OCI-M2 (cell line): ENCODE measurements around the gene MOGAT1.
"Not testable (repeated sequence)": the region's sequence is repeated elsewhere in the genome, so short reads cannot be mapped to it uniquely, and the experiment has no call there.

Source experiments
- DNase-seq: peaks from one replicate; lab custom pipeline; 2025; ENCODE audit not compliant: unreplicated experiment; lab: John Stamatoyannopoulos, UW

MOGAT1 gene

GRCh38 chr2:222669353-222669752 lies 2.1 kb upstream of the MOGAT1 start:
- no peak for DNase-seq

- DNase-seq: no peak
Measured at GRCh38 chr2:222670191-222671038, 1.0 kb upstream of the MOGAT1 start.

DNA sequence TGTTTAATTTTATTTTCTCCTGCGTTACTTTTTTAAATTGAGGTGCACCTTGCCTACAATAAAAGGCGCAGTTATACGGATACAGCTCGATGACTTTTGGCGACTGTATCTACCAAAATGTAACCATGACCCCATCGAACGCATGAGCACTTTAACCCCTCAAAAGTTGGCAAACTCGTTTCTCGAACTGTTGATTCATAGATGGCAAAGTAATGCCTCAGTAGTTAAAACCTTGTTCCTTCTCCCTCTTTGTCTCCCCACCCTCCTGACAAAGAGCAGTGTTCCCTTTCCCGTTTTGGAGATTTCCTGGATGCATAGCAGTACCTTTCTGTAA lies 577 bp downstream of the MOGAT1 start:
- DNase-seq: no peak

GRCh38 chr2:222673273-222673672 lies 1.8 kb downstream of the MOGAT1 start:
- no peak for DNase-seq

GRCh38 chr2:222673883-222674282 lies 2.4 kb downstream of the MOGAT1 start:
- DNase-seq: no peak

GRCh38 chr2:222677981-222678380 lies 6.5 kb downstream of the MOGAT1 start:
- DNase-seq: no peak

DNA sequence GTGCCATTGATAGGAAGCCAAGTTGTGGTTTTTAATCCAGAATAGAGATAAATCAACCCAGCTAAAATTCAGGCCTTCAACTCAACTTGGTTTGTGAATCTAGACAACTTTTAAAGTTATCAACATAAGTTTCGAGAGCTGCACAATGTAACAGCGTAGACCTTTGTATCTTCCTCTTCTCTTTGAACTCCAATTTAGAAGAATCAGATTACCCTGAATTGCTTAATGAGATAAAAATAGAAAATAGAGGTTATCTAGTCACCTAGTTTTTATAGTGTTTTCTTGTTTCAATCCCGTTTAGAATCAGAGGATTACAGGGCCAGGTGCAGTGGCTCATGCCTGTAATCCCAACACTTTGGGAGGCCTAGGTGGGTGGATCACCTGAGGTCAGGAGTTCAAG lies 12.3 kb downstream of the MOGAT1 start:
- no peak for DNase-seq

DNA sequence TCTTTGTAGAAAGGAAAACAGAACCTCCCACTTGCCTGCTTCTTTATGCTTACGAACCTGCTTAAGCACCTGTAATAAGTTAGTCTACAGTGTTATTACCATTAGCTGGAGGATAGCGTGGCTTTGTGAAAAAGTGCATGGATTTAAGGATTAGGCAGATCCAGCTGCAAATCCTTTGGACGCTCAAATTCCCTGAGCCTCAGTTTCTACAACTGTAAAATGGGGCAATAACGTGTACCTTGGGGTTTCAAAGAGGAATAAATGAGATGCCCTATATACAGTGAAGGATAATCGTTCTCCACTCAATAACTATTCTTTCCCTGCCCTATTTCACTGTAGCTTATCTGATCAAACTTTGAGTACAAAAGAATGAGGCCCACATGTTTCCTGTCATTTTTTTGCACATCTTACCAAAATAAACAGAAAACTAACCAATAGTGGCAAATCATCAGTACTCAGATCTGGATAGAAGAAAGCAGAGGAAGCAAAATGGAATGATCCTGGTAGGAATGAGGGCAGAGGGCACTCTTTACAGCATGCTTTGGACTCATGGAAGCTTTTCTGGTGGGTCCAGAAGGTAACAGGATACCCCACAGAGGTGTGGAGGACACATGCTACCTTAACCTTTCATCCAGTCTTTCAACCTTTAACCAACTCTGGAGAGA lies 14.8 kb downstream of the MOGAT1 start:
- no peak for DNase-seq

GRCh38 chr2:222688917-222689316 lies 17.5 kb downstream of the MOGAT1 start:
- no peak for DNase-seq

DNA sequence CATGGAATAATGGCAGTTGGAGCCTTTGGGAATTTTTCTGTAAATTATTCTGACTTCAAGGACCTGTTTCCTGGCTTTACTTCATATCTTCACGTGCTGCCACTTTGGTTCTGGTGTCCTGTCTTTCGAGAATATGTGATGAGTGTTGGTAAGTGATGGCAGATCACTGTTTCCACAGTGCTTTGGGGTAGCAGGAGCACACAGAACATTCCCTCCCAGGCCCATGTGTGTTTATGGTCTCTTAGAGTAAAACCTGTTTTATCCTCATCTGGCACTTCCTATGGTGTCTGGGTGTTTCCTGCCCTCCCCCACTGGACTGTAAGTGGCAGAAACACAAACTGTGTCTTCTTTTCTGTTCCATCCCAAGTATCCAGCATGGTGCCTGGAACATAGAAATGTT lies 17.9 kb downstream of the MOGAT1 start:
- no peak for DNase-seq

DNA sequence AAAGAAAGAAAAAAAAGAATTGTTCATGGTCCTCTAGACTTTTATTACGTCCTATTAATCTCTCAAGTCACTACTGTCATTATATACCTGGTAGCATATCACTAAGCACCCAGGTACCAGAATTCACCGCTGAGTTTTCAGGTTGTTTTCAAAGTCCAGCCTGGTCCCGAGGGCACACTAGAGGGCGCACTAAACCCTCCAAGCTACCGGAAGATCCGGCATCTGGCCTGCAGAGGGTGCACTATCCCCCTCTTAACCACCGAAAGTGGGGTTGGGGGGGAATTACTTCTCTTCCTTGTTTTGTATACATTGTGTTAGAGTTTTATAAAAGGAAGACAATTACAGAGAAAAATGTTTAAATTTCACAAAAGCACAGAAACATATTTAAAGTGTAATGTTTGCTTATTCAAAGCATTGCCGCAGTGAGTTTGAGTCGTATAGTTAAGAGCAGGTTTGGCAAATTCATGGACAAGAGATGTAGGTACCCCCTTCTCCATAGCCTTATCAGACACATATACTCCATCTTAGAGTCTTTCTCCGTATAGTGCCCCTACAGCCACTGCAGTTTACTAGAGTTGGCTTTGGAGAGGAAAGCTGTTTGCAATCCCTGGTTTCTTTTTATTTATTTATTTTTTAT lies 19.2 kb downstream of the MOGAT1 start:
- no peak for DNase-seq

GRCh38 chr2:222693413-222693812 lies 22.0 kb downstream of the MOGAT1 start:
- DNase-seq: not testable (repeated sequence)

- DNase-seq: no peak
Measured at GRCh38 chr2:222693837-222694236, 22.4 kb downstream of the MOGAT1 start.

GRCh38 chr2:222698276-222698675 lies 26.8 kb downstream of the MOGAT1 start:
- no peak for DNase-seq

DNA sequence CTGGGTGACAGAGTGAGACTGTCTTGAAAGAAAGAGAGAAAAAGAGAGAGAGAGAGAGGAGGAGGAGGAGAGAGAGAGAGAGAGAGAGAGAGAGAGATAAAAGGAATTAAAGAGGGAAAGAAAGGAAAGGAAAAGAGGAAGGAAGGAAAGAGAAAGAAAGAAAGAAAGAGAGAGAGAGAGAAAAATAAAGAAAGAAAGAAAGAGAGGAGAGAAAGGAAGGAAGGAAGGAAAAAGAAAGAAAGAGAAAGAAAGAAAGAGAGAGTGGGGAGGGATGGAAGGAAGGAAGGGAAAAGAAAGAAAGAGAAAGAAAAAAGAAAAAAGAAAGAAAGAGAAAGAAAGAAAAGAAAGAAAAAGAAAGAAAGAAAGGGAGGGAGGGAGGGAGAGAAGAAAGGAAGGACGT lies 29.8 kb downstream of the MOGAT1 start:
- no peak for DNase-seq

DNA sequence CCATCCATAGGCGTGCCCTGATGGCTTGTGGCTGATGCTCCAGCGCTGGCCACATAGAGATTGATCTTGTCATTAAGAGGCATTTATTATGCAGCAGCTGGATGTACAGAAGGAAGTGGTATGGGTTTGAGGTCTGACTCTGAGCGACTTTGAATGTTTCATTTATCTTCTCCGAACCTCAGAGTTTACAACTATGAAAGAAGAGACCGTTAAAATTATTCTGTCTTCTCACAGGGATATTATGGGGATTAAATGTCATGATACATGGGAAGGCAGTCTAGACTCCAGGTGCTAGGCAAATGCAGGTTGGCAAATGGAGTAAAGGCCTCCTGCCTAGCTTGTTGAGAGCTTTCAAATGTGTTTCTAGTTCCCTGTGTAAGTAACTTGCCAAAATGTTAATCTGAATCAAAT lies 30.3 kb downstream of the MOGAT1 start:
- DNase-seq: no peak

DNA sequence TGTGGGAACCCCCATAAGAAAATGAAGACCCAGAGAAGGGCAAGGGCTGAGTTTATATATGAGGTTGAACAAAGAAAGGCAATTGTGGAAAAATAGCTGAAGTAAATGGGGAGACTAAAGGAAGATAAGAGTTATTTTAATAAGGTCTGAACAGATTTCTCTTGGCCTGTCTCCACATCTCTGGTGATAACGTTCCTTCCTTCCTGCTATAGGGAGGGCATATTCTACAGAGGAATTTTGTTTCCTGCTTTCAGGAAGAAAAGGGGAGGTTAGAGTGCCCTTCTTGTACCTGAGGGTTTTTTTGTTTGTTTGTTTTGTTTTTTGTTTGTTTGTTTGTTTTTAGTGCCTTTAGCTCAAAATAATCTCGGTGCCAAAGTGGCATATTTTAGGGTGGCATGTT lies 31.6 kb downstream of the MOGAT1 start:
- DNase-seq: no peak

DNA sequence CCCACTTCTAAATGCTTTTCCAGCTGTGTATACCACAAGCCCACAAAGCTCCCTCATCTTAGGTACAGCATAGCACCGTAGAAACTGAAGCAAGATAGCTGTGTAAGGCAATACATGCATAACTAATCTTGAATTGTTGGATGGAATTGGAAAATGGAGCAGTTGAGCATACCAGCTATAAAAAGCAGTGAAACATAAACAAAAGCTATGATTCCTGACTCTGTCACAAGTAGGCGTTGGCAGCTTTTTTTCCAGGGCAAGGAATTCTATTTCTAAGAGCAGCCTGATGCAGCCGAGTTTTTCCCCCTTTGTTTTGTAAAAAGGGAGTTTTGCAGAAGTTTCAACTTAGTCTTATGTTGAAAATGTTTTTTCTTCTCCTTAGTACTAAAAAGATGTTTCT lies 32.4 kb downstream of the MOGAT1 start:
- DNase-seq: no peak

GRCh38 chr2:222706616-222707015 lies 35.2 kb downstream of the MOGAT1 start:
- no peak for DNase-seq

- no peak for DNase-seq
Measured at GRCh38 chr2:222707102-222707688, 35.7 kb downstream of the MOGAT1 start.

DNA sequence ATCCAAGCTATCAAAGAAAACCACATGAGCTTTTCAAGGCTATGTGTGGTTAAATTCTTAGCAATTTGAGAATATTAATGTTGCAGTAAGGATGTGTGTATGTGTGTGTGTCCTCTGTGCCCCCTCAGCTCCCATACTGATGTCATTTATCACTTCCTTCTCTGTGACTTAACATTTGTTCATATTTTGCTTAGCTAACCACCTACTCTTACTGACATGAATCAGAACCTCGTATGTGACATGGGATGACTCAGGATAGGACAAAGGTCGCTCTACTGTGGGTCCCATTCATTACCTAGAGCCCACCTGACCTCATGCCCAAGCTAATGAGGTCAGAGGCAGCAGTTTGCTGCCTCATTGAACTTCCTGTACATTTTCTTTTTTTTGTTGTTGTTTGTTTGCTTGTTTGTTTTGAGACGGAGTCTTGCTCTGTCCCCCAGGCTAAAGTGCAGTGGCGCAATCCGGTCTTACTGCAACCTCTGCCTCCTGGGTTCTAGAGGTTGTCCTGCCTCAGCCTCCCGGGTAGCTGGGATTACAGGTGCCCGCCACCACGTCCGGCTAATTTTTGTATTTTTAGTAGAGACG lies 36.3 kb downstream of the MOGAT1 start:
- no peak for DNase-seq
